Measurements from ENCODE around the gene CMKLR1.

The CMKLR1 gene

GRCh38 chr12:108361606-108362005, 22.5 kb upstream of the CMKLR1 start:
- DNase-seq (ENCODE audit: low read depth in 3 of 3), result no peak

GRCh38 chr12:108360487-108360886, 21.4 kb upstream of the CMKLR1 start:
- DNase-seq (ENCODE audit: low read depth in 3 of 3), result no peak

- no peak for DNase-seq (ENCODE audit: low read depth in 3 of 3)
These were observed 20.9 kb upstream of the CMKLR1 start for GRCh38 chr12:108360057-108360456.

GRCh38 chr12:108358580-108358965, 19.5 kb upstream of the CMKLR1 start:
- no peak for DNase-seq (ENCODE audit: low read depth in 3 of 3)

- no peak for DNase-seq (ENCODE audit: low read depth in 3 of 3)
These were observed 18.9 kb upstream of the CMKLR1 start for GRCh38 chr12:108357834-108358579.

- no peak for DNase-seq (ENCODE audit: low read depth in 3 of 3)
These were observed 18.0 kb upstream of the CMKLR1 start for GRCh38 chr12:108356835-108357806.

- no peak for DNase-seq (ENCODE audit: low read depth in 3 of 3)
These were observed 16.0 kb upstream of the CMKLR1 start for GRCh38 chr12:108355069-108355468.

- no peak for DNase-seq (ENCODE audit: low read depth in 3 of 3)
These were observed 13.5 kb upstream of the CMKLR1 start for GRCh38 chr12:108352591-108352990.

- no peak for DNase-seq (ENCODE audit: low read depth in 3 of 3)
These were observed 11.4 kb upstream of the CMKLR1 start for GRCh38 chr12:108350511-108350910.

- DNase-seq (ENCODE audit: low read depth in 3 of 3), result no peak
These were observed 10.2 kb upstream of the CMKLR1 start for GRCh38 chr12:108349278-108349688.

GRCh38 chr12:108348842-108349241, 9.7 kb upstream of the CMKLR1 start:
- no peak for DNase-seq (ENCODE audit: low read depth in 3 of 3)

- no peak for DNase-seq (ENCODE audit: low read depth in 3 of 3)
These were observed 7.9 kb upstream of the CMKLR1 start for GRCh38 chr12:108346727-108347710.

GRCh38 chr12:108345716-108346633, 6.9 kb upstream of the CMKLR1 start:
- DNase-seq (ENCODE audit: low read depth in 3 of 3), result no peak

GRCh38 chr12:108342985-108343384, 3.9 kb upstream of the CMKLR1 start:
- no peak for DNase-seq (ENCODE audit: low read depth in 3 of 3)

- no peak for DNase-seq (ENCODE audit: low read depth in 3 of 3)
These were observed 3.0 kb upstream of the CMKLR1 start for GRCh38 chr12:108341854-108342847.

- no peak for DNase-seq (ENCODE audit: low read depth in 3 of 3)
These were observed 2.2 kb upstream of the CMKLR1 start for GRCh38 chr12:108341356-108341755.

GRCh38 chr12:108340037-108340436, 926 bp upstream of the CMKLR1 start:
- DNase-seq (ENCODE audit: low read depth in 3 of 3), result no peak

- DNase-seq (ENCODE audit: low read depth in 3 of 3), result no peak
These were observed 1.6 kb downstream of the CMKLR1 start for GRCh38 chr12:108337235-108338223.

Measured in stimulated activated CD4-positive, alpha-beta T cell treated with anti-CD3 and anti-CD28 coated beads, TNF-alpha, amount 100 ng/mL, for 4 hours (primary cell).